Type B pancreatic cell (in vitro differentiated cells): ENCODE measurements around the gene SEC24D. TPM values are rescaled to one million over a fixed set of nuclear protein-coding genes. Genes with fewer than 3 reads are reported as not detected.

Source experiments
- DNase-seq: peaks from one replicate; pipeline ENCODE4 v3.0.0; 2021; ENCODE audit warnings: mixed read lengths; ENCODE audit not compliant: unreplicated experiment; ENCODE audit errors: extremely low spot score
- H3K27ac Mint-ChIP-seq: 2 replicates; pipeline ENCODE4 v1.8.0; 2021; ENCODE audit warnings: mild to moderate bottlenecking, mixed read lengths
- H3K27me3 Mint-ChIP-seq: 2 replicates; pipeline ENCODE4 v1.8.0; 2021; ENCODE audit warnings: mixed read lengths
- H3K36me3 Mint-ChIP-seq: 2 replicates; pipeline ENCODE4 v1.8.0; 2021; ENCODE audit warnings: mixed read lengths
- H3K4me1 Mint-ChIP-seq: one replicate; pipeline ENCODE4 v1.8.0; 2021; ENCODE audit warnings: mixed read lengths; ENCODE audit not compliant: unreplicated experiment
- H3K4me3 Mint-ChIP-seq: 2 replicates; pipeline ENCODE4 v1.8.0; 2021; ENCODE audit warnings: mild to moderate bottlenecking, mixed read lengths
- H3K9me3 Mint-ChIP-seq: 2 replicates; pipeline ENCODE4 v1.8.0; 2021; ENCODE audit warnings: mixed read lengths
- total RNA-seq: library from RNA; stranded (reverse); gene quantifications from 2 replicates; pipeline ENCODE4 v1.2.1, GENCODE V29; 2021; ENCODE audit warnings: low replicate concordance
- TF ChIP-seq, protein P1 (sequence below): fragments of 200-600 bp; sonication (generic); conservative IDR thresholded peaks from 2 replicates; pipeline ENCODE4 v1.5.0; 2021; ENCODE audit warnings: antibody characterized with exemption, mild to moderate bottlenecking

The SEC24D gene
- total RNA-seq, 1 donor from 2014 or later: 53.9 TPM

DNA sequence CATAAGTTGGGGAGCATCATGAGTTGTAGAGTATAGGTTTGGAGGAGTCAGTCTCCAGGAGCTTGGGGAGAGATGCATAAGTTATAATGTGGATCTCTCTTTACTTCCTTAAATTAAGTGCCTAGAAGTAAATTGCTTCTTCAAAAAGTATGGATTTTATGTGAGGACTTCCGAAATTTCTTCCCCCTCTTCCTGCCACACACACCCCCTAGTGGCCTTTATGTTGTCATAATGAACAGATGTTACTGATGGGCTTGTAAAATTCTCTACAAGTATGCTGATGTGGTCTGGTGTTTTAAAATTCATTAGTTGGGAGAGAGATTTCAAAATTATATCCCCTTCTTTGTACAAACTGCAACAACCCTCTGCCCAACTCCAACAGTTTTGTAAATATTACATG, 153.0 kb downstream of the SEC24D start:
- H3K27ac Mint-ChIP-seq: no peak overlapping the region
- no peaks in the 10 kb centered on the region for H3K9me3 Mint-ChIP-seq
- no peaks in the 10 kb centered on the region for H3K27me3 Mint-ChIP-seq
- H3K4me1 Mint-ChIP-seq: peaks cover 11% of the 10 kb centered on the region
- peaks cover 4% of the 10 kb centered on the region for H3K36me3 Mint-ChIP-seq
- DNase-seq: no peak
- peak overlapping the region; percentile 16 for H3K4me3 Mint-ChIP-seq
- TF ChIP-seq, protein P1, sequence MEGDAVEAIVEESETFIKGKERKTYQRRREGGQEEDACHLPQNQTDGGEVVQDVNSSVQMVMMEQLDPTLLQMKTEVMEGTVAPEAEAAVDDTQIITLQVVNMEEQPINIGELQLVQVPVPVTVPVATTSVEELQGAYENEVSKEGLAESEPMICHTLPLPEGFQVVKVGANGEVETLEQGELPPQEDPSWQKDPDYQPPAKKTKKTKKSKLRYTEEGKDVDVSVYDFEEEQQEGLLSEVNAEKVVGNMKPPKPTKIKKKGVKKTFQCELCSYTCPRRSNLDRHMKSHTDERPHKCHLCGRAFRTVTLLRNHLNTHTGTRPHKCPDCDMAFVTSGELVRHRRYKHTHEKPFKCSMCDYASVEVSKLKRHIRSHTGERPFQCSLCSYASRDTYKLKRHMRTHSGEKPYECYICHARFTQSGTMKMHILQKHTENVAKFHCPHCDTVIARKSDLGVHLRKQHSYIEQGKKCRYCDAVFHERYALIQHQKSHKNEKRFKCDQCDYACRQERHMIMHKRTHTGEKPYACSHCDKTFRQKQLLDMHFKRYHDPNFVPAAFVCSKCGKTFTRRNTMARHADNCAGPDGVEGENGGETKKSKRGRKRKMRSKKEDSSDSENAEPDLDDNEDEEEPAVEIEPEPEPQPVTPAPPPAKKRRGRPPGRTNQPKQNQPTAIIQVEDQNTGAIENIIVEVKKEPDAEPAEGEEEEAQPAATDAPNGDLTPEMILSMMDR: peak; percentile 63

DNA sequence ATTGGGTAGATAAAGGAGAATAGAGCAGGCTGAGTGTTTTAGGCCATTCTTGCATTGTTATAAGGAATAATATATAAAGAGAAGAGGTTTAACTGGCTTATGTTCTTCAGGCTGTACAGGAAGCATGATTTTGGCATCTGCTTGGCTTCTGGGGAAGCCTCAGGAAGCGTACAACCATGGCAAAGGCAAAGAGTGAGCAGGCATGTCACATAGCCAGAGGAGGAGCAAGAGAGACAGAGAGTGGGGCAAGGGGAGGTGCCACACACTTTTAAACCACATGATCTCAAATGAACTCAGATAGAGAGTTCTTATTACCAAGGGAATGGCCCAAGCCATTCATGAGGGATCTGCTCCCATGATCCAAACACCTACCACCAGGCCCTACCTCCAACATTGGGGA, 155.1 kb downstream of the SEC24D start:
- Mint-ChIP-seq H3K27ac (no peak overlapping the region), H3K4me3 (no peak overlapping the region), H3K4me1 (peaks cover 5% of the 10 kb centered on the region), H3K9me3 (no peaks in the 10 kb centered on the region), H3K27me3 (no peaks in the 10 kb centered on the region), H3K36me3 (no peaks in the 10 kb centered on the region)
- no peak for DNase-seq
- TF ChIP-seq, protein P1: no peak

DNA sequence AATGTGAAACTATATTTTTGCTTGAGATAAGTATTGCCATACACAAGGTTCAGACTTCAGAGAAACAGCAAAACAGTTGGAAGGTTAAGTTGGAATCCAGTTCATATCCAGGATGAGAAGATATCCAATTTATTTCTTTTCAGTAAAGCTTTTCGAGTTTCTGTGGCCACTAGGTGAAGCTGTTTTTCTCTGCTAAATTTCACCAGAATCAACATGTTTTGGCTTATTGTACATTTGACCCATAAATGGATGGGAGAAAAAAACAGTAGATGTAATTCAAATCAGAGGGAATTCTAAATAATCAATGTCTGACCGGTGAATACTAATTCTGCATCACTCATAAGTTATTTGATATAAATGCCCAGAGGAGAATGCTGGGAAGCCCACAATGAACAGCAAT, 159.8 kb downstream of the SEC24D start:
- Mint-ChIP-seq H3K4me3 (no peak overlapping the region), H3K9me3 (no peaks in the 10 kb centered on the region), H3K27me3 (no peaks in the 10 kb centered on the region), H3K4me1 (no peaks in the 10 kb centered on the region), H3K27ac (no peak overlapping the region), H3K36me3 (no peaks in the 10 kb centered on the region)
- TF ChIP-seq, protein P1: no peak
- no peak for DNase-seq

Other genes starting within 250 kb of the SEC24D start
- 48.2 and 53.8 TPM in 2 replicates for gene METTL14, start 150.7 kb downstream of the SEC24D start, total RNA-seq
- gene SYNPO2, start 52.7 kb upstream of the SEC24D start, total RNA-seq: 20.1 and 22.9 TPM in 2 replicates